ENCODE measurements around the gene TMEM151B.
"Not testable (repeated sequence)": the region's sequence is repeated elsewhere in the genome, so short reads cannot be mapped to it uniquely, and the experiment has no call there.

TMEM151B gene

GRCh38 chr6:44333273-44333919 lies 63.1 kb downstream of the TMEM151B start:
- DNase-seq (ENCODE audit: low read depth, low spot score): no peak

- DNase-seq (ENCODE audit: low read depth, low spot score): no peak
These were observed 63.7 kb downstream of the TMEM151B start for GRCh38 chr6:44333942-44334341.

- no peak for DNase-seq (ENCODE audit: low read depth, low spot score)
These were observed 65.4 kb downstream of the TMEM151B start for GRCh38 chr6:44335631-44336030.

GRCh38 chr6:44338228-44339122 lies 68.2 kb downstream of the TMEM151B start:
- peak; percentile 33 for DNase-seq (ENCODE audit: low read depth, low spot score)

GRCh38 chr6:44339301-44339700 lies 69.1 kb downstream of the TMEM151B start:
- no peak for DNase-seq (ENCODE audit: low read depth, low spot score)

- DNase-seq (ENCODE audit: low read depth, low spot score): no peak
These were observed 69.7 kb downstream of the TMEM151B start for GRCh38 chr6:44339763-44340625.

GRCh38 chr6:44341095-44341890 lies 71.0 kb downstream of the TMEM151B start:
- no peak for DNase-seq (ENCODE audit: low read depth, low spot score)

- no peak for DNase-seq (ENCODE audit: low read depth, low spot score)
These were observed 71.8 kb downstream of the TMEM151B start for GRCh38 chr6:44342052-44342451.

GRCh38 chr6:44342489-44342888 lies 72.2 kb downstream of the TMEM151B start, which contains the start of gene SPATS1:
SPATS1 (plus strand) TSS chr6:44342650; CDS start chr6:44343096, 446 bp downstream.
- no peak for DNase-seq (ENCODE audit: low read depth, low spot score)

- DNase-seq (ENCODE audit: low read depth, low spot score): not testable (repeated sequence)
These were observed 76.6 kb downstream of the TMEM151B start for GRCh38 chr6:44346818-44347217.

GRCh38 chr6:44349904-44350649 lies 79.8 kb downstream of the TMEM151B start:
- no peak for DNase-seq (ENCODE audit: low read depth, low spot score)

- not testable (repeated sequence) for DNase-seq (ENCODE audit: low read depth, low spot score)
These were observed 80.4 kb downstream of the TMEM151B start for GRCh38 chr6:44350650-44350994.

- DNase-seq (ENCODE audit: low read depth, low spot score): no peak
These were observed 82.0 kb downstream of the TMEM151B start for GRCh38 chr6:44352259-44352658.

GRCh38 chr6:44353336-44353735 lies 83.1 kb downstream of the TMEM151B start:
- no peak for DNase-seq (ENCODE audit: low read depth, low spot score)

GRCh38 chr6:44355640-44356039 lies 85.4 kb downstream of the TMEM151B start:
- no peak for DNase-seq (ENCODE audit: low read depth, low spot score)

- no peak for DNase-seq (ENCODE audit: low read depth, low spot score)
These were observed 86.2 kb downstream of the TMEM151B start for GRCh38 chr6:44356487-44356886.

Measured in smooth muscle cell of the brain vasculature (primary cell).